D721Med (cell line): ENCODE results near the gene BRF1.

Experiments
- DNase-seq: peaks from one replicate; pipeline ENCODE4 v3.0.0; 2011; ENCODE audit warnings: low spot score; ENCODE audit not compliant: insufficient read length
- FAIRE-seq: peaks from 2 replicates; lab custom pipeline; 2011; peaks lifted over from hg19 to GRCh38; lab: Jason Lieb, UNC
- TF ChIP-seq, protein P1 (sequence below): IDR thresholded peaks from 2 replicates; pipeline ENCODE4 v1.5.1; 2012; ENCODE audit warnings: mild to moderate bottlenecking, control low read depth; ENCODE audit not compliant: insufficient read depth; ENCODE audit errors: missing control alignments

The BRF1 gene

DNA sequence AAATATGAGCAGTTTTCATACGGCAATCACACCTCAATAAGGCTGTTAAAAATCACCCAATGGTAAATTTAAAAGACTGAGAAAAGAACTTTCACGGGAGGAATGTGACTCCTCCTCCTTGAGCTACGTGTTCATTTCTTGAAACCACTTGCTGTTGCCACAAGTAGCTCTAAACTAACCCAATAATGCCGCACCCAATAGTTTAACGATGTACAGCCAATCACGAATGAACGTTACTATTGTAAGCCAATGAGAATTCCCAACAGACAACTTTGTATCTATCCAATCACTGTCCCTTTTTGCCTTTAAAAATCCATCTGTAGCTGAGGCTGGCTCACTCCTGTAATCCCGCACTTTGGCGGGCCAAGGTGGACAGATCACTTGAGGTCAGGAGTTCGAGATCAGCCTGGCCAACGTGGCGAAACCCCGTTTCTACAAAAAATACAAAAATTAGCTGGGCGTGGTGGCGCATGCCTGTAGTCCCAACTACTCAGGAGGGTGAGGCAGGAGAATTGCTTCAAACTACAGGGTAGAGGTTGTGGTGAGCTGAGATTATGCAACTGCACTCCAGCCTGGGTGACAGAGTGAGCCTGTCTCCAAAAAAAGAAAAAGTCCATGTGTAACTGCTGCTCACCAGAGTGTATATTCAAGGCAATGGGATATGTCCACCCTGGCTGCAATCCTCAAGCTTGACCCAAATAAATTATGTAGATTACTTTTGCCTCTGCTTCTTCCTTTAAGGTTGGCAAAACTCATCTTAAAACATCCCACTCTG, 76.8 kb downstream of the BRF1 start:
- no peak for DNase-seq
- FAIRE-seq, result no peak
- TF ChIP-seq, protein P1, sequence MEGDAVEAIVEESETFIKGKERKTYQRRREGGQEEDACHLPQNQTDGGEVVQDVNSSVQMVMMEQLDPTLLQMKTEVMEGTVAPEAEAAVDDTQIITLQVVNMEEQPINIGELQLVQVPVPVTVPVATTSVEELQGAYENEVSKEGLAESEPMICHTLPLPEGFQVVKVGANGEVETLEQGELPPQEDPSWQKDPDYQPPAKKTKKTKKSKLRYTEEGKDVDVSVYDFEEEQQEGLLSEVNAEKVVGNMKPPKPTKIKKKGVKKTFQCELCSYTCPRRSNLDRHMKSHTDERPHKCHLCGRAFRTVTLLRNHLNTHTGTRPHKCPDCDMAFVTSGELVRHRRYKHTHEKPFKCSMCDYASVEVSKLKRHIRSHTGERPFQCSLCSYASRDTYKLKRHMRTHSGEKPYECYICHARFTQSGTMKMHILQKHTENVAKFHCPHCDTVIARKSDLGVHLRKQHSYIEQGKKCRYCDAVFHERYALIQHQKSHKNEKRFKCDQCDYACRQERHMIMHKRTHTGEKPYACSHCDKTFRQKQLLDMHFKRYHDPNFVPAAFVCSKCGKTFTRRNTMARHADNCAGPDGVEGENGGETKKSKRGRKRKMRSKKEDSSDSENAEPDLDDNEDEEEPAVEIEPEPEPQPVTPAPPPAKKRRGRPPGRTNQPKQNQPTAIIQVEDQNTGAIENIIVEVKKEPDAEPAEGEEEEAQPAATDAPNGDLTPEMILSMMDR, result no peak

- TF ChIP-seq, protein P1, result no peak
- FAIRE-seq (no peak), DNase-seq (no peak)
Observed at GRCh38 chr14:105223260-105223659, 77.5 kb downstream of the BRF1 start.

DNA sequence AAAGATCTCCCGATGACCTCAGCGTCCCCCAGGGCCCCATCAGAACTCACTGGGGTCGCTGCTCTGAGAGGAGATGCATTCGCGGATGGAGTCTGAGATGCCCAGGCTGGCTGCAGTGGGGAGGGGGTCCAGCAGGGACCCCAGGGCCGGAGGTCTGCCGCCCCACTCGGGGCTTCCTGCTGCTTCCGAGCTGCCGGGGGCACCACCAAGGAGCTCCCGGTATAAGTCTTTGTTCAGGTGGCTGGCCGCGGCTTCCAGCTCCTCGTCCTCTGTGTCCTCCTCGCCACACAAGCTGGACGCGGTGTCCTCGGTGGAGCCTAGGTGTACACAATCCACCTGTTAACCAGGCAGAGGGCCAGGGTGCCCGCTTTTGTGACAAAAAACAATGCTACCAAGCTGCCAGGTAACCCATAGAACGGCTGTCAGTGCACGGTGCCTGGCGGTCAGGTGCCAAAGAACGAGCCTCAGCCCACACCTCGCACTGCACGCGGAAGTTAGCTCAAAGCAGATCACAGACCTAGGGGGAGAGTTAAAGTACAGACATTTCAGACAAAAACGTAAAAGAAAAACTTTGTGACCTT, 79.1 kb downstream of the BRF1 start:
- TF ChIP-seq, protein P1, result no peak
- DNase-seq (no peak), FAIRE-seq (no peak)

DNA sequence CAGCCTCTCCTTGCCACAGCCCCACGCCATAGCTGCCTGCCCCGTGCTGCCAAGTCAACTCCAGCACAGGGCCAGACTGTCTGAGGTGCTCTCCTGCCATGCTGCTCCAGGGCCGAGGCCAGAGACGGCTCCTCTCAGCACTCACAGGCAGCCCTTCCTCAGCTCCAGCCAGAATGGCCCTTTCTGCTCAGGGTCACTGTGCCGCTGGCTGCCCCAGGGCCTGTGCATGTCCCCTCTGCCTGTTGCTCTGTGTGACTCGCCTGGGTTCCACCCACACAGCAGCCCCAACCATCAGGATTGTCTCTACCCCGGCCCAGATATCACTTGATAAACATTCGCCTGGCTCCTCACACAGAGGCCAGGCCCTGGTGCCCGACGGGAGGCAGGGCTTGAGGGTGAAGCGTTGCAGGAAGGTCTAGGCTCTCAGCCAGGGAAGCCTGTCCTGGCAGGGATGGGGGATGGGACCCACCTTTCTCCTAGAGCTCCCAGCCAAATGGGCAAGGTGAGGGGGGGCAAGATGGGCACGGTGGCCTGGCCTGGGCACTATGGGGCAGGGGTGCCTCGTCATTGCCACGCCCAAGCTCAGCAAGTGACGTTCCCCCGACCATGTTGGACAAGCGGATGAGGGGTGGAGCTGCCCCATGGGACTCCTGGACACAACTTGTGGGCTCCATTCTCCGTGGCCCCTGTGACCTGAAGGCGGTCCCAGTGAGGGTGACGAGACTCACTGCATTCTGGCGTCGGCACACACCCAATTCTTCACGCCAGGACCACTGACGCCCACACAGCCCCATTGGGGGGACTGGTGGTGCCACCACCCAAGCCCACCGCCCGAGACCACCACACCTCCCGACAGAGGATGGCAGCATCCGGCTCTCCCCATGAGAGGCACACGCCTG, 79.9 kb downstream of the BRF1 start:
- DNase-seq (no peak), FAIRE-seq (no peak)
- TF ChIP-seq, protein P1, result no peak

- no peak for FAIRE-seq
- DNase-seq, result no peak
- TF ChIP-seq, protein P1, result no peak
Observed at GRCh38 chr14:105219753-105220152, 81.0 kb downstream of the BRF1 start.

DNA sequence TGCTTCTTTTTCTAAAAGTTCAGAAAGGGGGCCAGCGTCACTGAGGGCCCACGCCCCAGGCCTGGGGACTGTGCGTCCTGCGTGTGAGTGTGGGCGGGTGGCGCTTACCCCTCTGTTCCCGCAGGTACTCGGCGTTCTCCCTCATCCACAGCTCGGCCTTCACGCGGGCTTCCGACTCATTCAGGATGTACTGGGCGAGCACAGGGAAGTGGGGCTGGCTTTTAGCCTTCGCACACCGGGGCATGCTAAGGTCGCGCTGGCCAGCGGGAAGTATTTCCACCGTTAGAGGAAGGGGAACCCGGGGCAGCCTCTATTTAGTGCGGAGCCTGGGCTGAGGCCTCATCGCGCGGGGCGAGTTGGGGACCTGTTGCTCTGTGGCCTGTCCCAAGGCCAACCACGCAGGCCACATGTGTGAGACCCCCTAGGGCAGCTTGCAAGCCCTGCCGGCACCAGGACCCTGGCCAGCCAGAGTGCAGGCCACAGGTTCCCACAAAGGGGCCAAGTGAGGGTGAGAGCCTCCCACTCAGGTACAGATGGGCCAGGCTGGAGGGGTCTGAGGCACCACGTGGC, 81.7 kb downstream of the BRF1 start:
- no peak for DNase-seq
- FAIRE-seq, result no peak
- TF ChIP-seq, protein P1, result no peak
